Astrocyte (in vitro differentiated cells and primary cell): ENCODE results near the gene AK9. TPM values are rescaled to one million over a fixed set of nuclear protein-coding genes. Genes with fewer than 3 reads are reported as not detected.

Experiments
- DNase-seq: peaks from one replicate; pipeline ENCODE4 v3.0.0-alpha.2; 2010; ENCODE audit warnings: low read depth
- FAIRE-seq: peaks from 2 replicates; lab custom pipeline; 2011; peaks lifted over from hg19 to GRCh38; lab: Jason Lieb, UNC
- H2AFZ ChIP-seq: 2 replicates; pipeline ENCODE4 v1.6.0; 2012; ENCODE audit warnings: low read depth, low read length, inconsistent platforms
- H3K27ac ChIP-seq: 2 replicates; pipeline ENCODE4 v1.5.1; 2011; ENCODE audit warnings: low read depth, low read length, inconsistent platforms
- H3K27me3 ChIP-seq: 2 replicates; pipeline ENCODE4 v1.6.0; 2011; ENCODE audit warnings: low read length, inconsistent platforms; ENCODE audit not compliant: insufficient read depth
- H3K36me3 ChIP-seq: 2 replicates; pipeline ENCODE4 v1.5.1; 2011; ENCODE audit warnings: low read length, inconsistent platforms; ENCODE audit not compliant: insufficient read depth
- H3K4me1 ChIP-seq: 2 replicates; pipeline ENCODE4 v1.5.1; 2011; ENCODE audit warnings: low read length, inconsistent platforms; ENCODE audit not compliant: insufficient read depth
- H3K4me2 ChIP-seq: 2 replicates; pipeline ENCODE4 v1.6.0; 2012; ENCODE audit warnings: low read length, inconsistent platforms
- H3K4me3 ChIP-seq: 2 replicates; pipeline ENCODE4 v1.5.1; 2011; ENCODE audit warnings: low read depth, mild to moderate bottlenecking, low read length, inconsistent platforms; ENCODE audit not compliant: insufficient read depth
- H3K79me2 ChIP-seq: 2 replicates; pipeline ENCODE4 v1.6.0; 2012; ENCODE audit warnings: mild to moderate bottlenecking, low read length, inconsistent platforms; ENCODE audit not compliant: insufficient read depth
- H3K9ac ChIP-seq: 2 replicates; pipeline ENCODE4 v1.6.0; 2012; ENCODE audit warnings: mild to moderate bottlenecking, low read length, inconsistent platforms
- H3K9me3 ChIP-seq: 2 replicates; pipeline ENCODE4 v1.5.1; 2012; ENCODE audit warnings: low read depth, mild to moderate bottlenecking, low read length, inconsistent platforms; ENCODE audit not compliant: insufficient read depth
- H4K20me1 ChIP-seq: 2 replicates; pipeline ENCODE4 v1.6.0; 2012; ENCODE audit warnings: low read length, inconsistent platforms; ENCODE audit not compliant: insufficient read depth
- H3K27ac Mint-ChIP-seq: one replicate; pipeline ENCODE4 v1.8.0; 2021; ENCODE audit warnings: mild to moderate bottlenecking, mixed read lengths; ENCODE audit not compliant: unreplicated experiment
- H3K27me3 Mint-ChIP-seq: one replicate; pipeline ENCODE4 v1.8.0; 2021; ENCODE audit warnings: low read depth, mixed read lengths; ENCODE audit not compliant: unreplicated experiment
- H3K36me3 Mint-ChIP-seq: one replicate; pipeline ENCODE4 v1.8.0; 2021; ENCODE audit warnings: low read depth, mixed read lengths; ENCODE audit not compliant: unreplicated experiment
- H3K4me1 Mint-ChIP-seq: one replicate; pipeline ENCODE4 v1.8.0; 2021; ENCODE audit warnings: low read depth, mixed read lengths; ENCODE audit not compliant: unreplicated experiment
- H3K4me3 Mint-ChIP-seq: one replicate; pipeline ENCODE4 v1.8.0; 2021; ENCODE audit warnings: mild to moderate bottlenecking, moderate library complexity, mixed read lengths; ENCODE audit not compliant: unreplicated experiment
- H3K9me3 Mint-ChIP-seq: one replicate; pipeline ENCODE4 v1.8.0; 2021; ENCODE audit warnings: mild to moderate bottlenecking, mixed read lengths; ENCODE audit not compliant: unreplicated experiment
- CTCF ChIP-seq: IDR thresholded peaks from 2 replicates; pipeline ENCODE4 v1.5.1; 2011; ENCODE audit warnings: low read depth, mild to moderate bottlenecking, inconsistent platforms, low read length, moderate library complexity; ENCODE audit not compliant: insufficient read depth
- EZH2 ChIP-seq: IDR thresholded peaks from 2 replicates; pipeline ENCODE4 v1.6.1; 2012; ENCODE audit warnings: mild to moderate bottlenecking, low read length, inconsistent platforms; ENCODE audit not compliant: insufficient read depth
- total RNA-seq: library from RNA; stranded (reverse); gene quantifications from 2 replicates; pipeline ENCODE4 v1.2.1, GENCODE V29; 2021

The AK9 gene
- total RNA-seq, 1 donor from 2014 or later = 3.4 TPM

GRCh38 chr6:109471105-109471810 lies 219.7 kb downstream of the AK9 start:
- Histone ChIP-seq H3K4me1 (no peaks in the 10 kb centered on the region), H2AFZ (no peak overlapping the region), H3K27me3 (no peaks in the 10 kb centered on the region), H3K27ac (no peak overlapping the region), H3K79me2 (peaks cover 4% of the 10 kb centered on the region), H3K4me2 (no peak overlapping the region), H3K4me3 (no peak overlapping the region), H3K36me3 (peaks cover 38% of the 10 kb centered on the region), H3K9me3 (no peaks in the 10 kb centered on the region), H4K20me1 (peaks cover 20% of the 10 kb centered on the region), H3K9ac (no peak overlapping the region)
- H3K4me1 Mint-ChIP-seq = no peaks in the 10 kb centered on the region
- FAIRE-seq (no peak), DNase-seq (no peak)
- H3K27ac Mint-ChIP-seq = no peak overlapping the region
- peaks cover 18% of the 10 kb centered on the region for H3K36me3 Mint-ChIP-seq
- H3K9me3 Mint-ChIP-seq = no peaks in the 10 kb centered on the region
- H3K4me3 Mint-ChIP-seq = no peak overlapping the region
- TF ChIP-seq CTCF (no peak), EZH2 (no peak)
- no peaks in the 10 kb centered on the region for H3K27me3 Mint-ChIP-seq

GRCh38 chr6:109469591-109470189 lies 221.3 kb downstream of the AK9 start:
- TF ChIP-seq CTCF (no peak), EZH2 (no peak)
- Histone ChIP-seq H3K4me1 (no peaks in the 10 kb centered on the region), H3K9me3 (no peaks in the 10 kb centered on the region), H3K9ac (no peak overlapping the region), H3K36me3 (peaks cover 47% of the 10 kb centered on the region), H3K4me3 (no peak overlapping the region), H4K20me1 (peaks cover 27% of the 10 kb centered on the region), H3K27me3 (no peaks in the 10 kb centered on the region), H2AFZ (no peak overlapping the region), H3K27ac (no peak overlapping the region), H3K4me2 (no peak overlapping the region), H3K79me2 (peaks cover 3% of the 10 kb centered on the region)
- Mint-ChIP-seq H3K27me3 (no peaks in the 10 kb centered on the region), H3K9me3 (no peaks in the 10 kb centered on the region), H3K4me3 (no peak overlapping the region), H3K36me3 (peaks cover 18% of the 10 kb centered on the region), H3K27ac (no peak overlapping the region), H3K4me1 (no peaks in the 10 kb centered on the region)
- DNase-seq = no peak
- no peak for FAIRE-seq

- peaks cover 13% of the 10 kb centered on the region for H3K36me3 Mint-ChIP-seq
- H3K4me3 Mint-ChIP-seq = no peak overlapping the region
- no peak overlapping the region for H3K27ac ChIP-seq
- no peaks in the 10 kb centered on the region for H3K27me3 ChIP-seq
- H2AFZ ChIP-seq = no peak overlapping the region
- peaks cover 36% of the 10 kb centered on the region for H3K36me3 ChIP-seq
- H3K9me3 Mint-ChIP-seq = no peaks in the 10 kb centered on the region
- FAIRE-seq (no peak), DNase-seq (no peak)
- peaks cover 18% of the 10 kb centered on the region for H4K20me1 ChIP-seq
- no peak overlapping the region for H3K4me2 ChIP-seq
- no peaks in the 10 kb centered on the region for H3K9me3 ChIP-seq
- H3K27me3 Mint-ChIP-seq = no peaks in the 10 kb centered on the region
- H3K9ac ChIP-seq = no peak overlapping the region
- no peak overlapping the region for H3K27ac Mint-ChIP-seq
- no peaks in the 10 kb centered on the region for H3K4me1 Mint-ChIP-seq
- no peak overlapping the region for H3K4me3 ChIP-seq
- no peaks in the 10 kb centered on the region for H3K4me1 ChIP-seq
- TF ChIP-seq EZH2 (no peak), CTCF (no peak)
- H3K79me2 ChIP-seq = no peaks in the 10 kb centered on the region
Observed at GRCh38 chr6:109467696-109468095, 223.3 kb downstream of the AK9 start.
